Measurements from ENCODE around the gene WWOX.

GRCh38 chr16:78490847-78491246 lies 391.4 kb downstream of the WWOX start:
- TF ChIP-seq, protein P1, sequence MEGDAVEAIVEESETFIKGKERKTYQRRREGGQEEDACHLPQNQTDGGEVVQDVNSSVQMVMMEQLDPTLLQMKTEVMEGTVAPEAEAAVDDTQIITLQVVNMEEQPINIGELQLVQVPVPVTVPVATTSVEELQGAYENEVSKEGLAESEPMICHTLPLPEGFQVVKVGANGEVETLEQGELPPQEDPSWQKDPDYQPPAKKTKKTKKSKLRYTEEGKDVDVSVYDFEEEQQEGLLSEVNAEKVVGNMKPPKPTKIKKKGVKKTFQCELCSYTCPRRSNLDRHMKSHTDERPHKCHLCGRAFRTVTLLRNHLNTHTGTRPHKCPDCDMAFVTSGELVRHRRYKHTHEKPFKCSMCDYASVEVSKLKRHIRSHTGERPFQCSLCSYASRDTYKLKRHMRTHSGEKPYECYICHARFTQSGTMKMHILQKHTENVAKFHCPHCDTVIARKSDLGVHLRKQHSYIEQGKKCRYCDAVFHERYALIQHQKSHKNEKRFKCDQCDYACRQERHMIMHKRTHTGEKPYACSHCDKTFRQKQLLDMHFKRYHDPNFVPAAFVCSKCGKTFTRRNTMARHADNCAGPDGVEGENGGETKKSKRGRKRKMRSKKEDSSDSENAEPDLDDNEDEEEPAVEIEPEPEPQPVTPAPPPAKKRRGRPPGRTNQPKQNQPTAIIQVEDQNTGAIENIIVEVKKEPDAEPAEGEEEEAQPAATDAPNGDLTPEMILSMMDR (IDR thresholded peaks at IDR 0.05): no peak
- no peak for TF ChIP-seq POLR2A (IDR thresholded peaks at IDR 0.05)
